GF-D8 (cell line): ENCODE data around the gene MCF2L.

Experiments
- DNase-seq: peaks from one replicate; lab custom pipeline; 2025; lab: John Stamatoyannopoulos, UW

Gene MCF2L

GRCh38 chr13:112965573-112966115 lies 3.4 kb upstream of the MCF2L start:
- no peak for DNase-seq

GRCh38 chr13:112966776-112967175 lies 2.2 kb upstream of the MCF2L start:
- no peak for DNase-seq

- DNase-seq, result no peak
Observed at GRCh38 chr13:112967686-112968379, 1.2 kb upstream of the MCF2L start.

- no peak for DNase-seq
Observed at GRCh38 chr13:112968380-112968909, 569 bp upstream of the MCF2L start.

GRCh38 chr13:112969692-112970338 lies 801 bp downstream of the MCF2L start:
- DNase-seq, result no peak

GRCh38 chr13:112970552-112971287 lies 1.7 kb downstream of the MCF2L start:
- no peak for DNase-seq

- DNase-seq, result no peak
Observed at GRCh38 chr13:112971288-112971643, 2.3 kb downstream of the MCF2L start.

GRCh38 chr13:112972258-112972657 lies 3.2 kb downstream of the MCF2L start:
- no peak for DNase-seq

GRCh38 chr13:112972867-112973576 lies 4.0 kb downstream of the MCF2L start:
- DNase-seq, result no peak

GRCh38 chr13:112973577-112973951 lies 4.5 kb downstream of the MCF2L start:
- DNase-seq, result no peak

- no peak for DNase-seq
Observed at GRCh38 chr13:112974125-112974524, 5.1 kb downstream of the MCF2L start.

GRCh38 chr13:112974671-112975070 lies 5.7 kb downstream of the MCF2L start:
- DNase-seq, result no peak

- DNase-seq, result no peak
Observed at GRCh38 chr13:112975401-112975939, 6.5 kb downstream of the MCF2L start.

GRCh38 chr13:112976526-112976925 lies 7.5 kb downstream of the MCF2L start:
- DNase-seq, result no peak

- no peak for DNase-seq
Observed at GRCh38 chr13:112977091-112977490, 8.1 kb downstream of the MCF2L start.

GRCh38 chr13:112977525-112977924 lies 8.5 kb downstream of the MCF2L start:
- DNase-seq, result no peak

GRCh38 chr13:112978561-112979405 lies 9.8 kb downstream of the MCF2L start:
- no peak for DNase-seq

- DNase-seq, result no peak
Observed at GRCh38 chr13:112979406-112979902, 10.4 kb downstream of the MCF2L start.

- DNase-seq, result no peak
Observed at GRCh38 chr13:112980434-112980833, 11.4 kb downstream of the MCF2L start.

GRCh38 chr13:112981451-112981850 lies 12.4 kb downstream of the MCF2L start:
- DNase-seq, result no peak
